ENCODE measurements around the gene ADGRV1. TPM values are rescaled to one million over a fixed set of nuclear protein-coding genes. Genes with fewer than 3 reads are reported as not detected.

ADGRV1 gene
- total and polyA plus RNA-seq, 12 donors = 129 to 2,577 (median 695) TPM

GRCh38 chr5:90777959-90778358 is 219.4 kb downstream of the ADGRV1 start:
- no peaks in the 10 kb centered on the region for H3K4me1 ChIP-seq (replicated peaks in 1 of 2)
- no peaks in the 10 kb centered on the region for H3K36me3 ChIP-seq (replicated peaks in 1 of 2)
- peaks cover 3% of the 10 kb centered on the region for H3K27me3 ChIP-seq
- intact Hi-C loops (cut with DNase I) = no loop called here
- H3K27ac ChIP-seq = no peak overlapping the region
- no peaks in the 10 kb centered on the region for H3K9me3 ChIP-seq (replicated peaks in 1 of 3)
- 83 to 90% (median 87%) methylated on average over 6 of the region's 6 CpGs for WGBS, 4 donors
- no peak for TF ChIP-seq CTCF (IDR thresholded peaks at IDR 0.05)
- TF ChIP-seq POLR2A (IDR thresholded peaks at IDR 0.05) = no peak
- DNase-seq = no peak
- no peak overlapping the region for H3K4me3 ChIP-seq

- H3K9me3 ChIP-seq (replicated peaks in 1 of 3) = no peaks in the 10 kb centered on the region
- intact Hi-C loops (cut with DNase I) = loop anchor here in 1 of 2 donors (10.0 kb wide), 1 partner anchor 349 kb away; no protein-coding TSS in a partner anchor
- H3K4me1 ChIP-seq (replicated peaks in 1 of 2) = no peaks in the 10 kb centered on the region
- peaks cover 4% of the 10 kb centered on the region for H3K27me3 ChIP-seq
- no peak overlapping the region for H3K4me3 ChIP-seq
- no peaks in the 10 kb centered on the region for H3K36me3 ChIP-seq (replicated peaks in 1 of 2)
- peak; percentile 67 to 86 (median 76) for DNase-seq
- no peak for TF ChIP-seq POLR2A (IDR thresholded peaks at IDR 0.05)
- TF ChIP-seq CTCF (IDR thresholded peaks at IDR 0.05) = peak; percentile 64 to 92 (median 72)
- WGBS, 4 donors = 22 to 25% (median 23%) methylated on average over 4 of the region's 4 CpGs
- no peak overlapping the region for H3K27ac ChIP-seq
Measured at GRCh38 chr5:90783460-90784333, 225.1 kb downstream of the ADGRV1 start.

GRCh38 chr5:90786756-90787155 is 228.2 kb downstream of the ADGRV1 start:
- peaks cover 4% of the 10 kb centered on the region for H3K27me3 ChIP-seq
- intact Hi-C loops (cut with DNase I) = loop anchor here in 1 of 2 donors (10.0 kb wide), 1 partner anchor 352 kb away; no protein-coding TSS in a partner anchor
- DNase-seq = no peak
- no peaks in the 10 kb centered on the region for H3K36me3 ChIP-seq (replicated peaks in 1 of 2)
- no peak overlapping the region for H3K4me3 ChIP-seq
- H3K27ac ChIP-seq = no peak overlapping the region
- no peaks in the 10 kb centered on the region for H3K9me3 ChIP-seq (replicated peaks in 1 of 3)
- no peaks in the 10 kb centered on the region for H3K4me1 ChIP-seq (replicated peaks in 1 of 2)
- WGBS, 4 donors = 59 to 63% (median 61%) methylated on average over 4 of the region's 4 CpGs
- TF ChIP-seq CTCF (IDR thresholded peaks at IDR 0.05) (no peak), POLR2A (IDR thresholded peaks at IDR 0.05) (no peak)

GRCh38 chr5:90792725-90793124 is 234.1 kb downstream of the ADGRV1 start:
- no peaks in the 10 kb centered on the region for H3K4me1 ChIP-seq (replicated peaks in 1 of 2)
- H3K9me3 ChIP-seq (replicated peaks in 1 of 3) = no peaks in the 10 kb centered on the region
- 50 to 67% (median 60%) methylated on average over 3 of the region's 3 CpGs for WGBS, 4 donors
- intact Hi-C loops (cut with DNase I) = no loop called here
- TF ChIP-seq POLR2A (IDR thresholded peaks at IDR 0.05) (no peak), CTCF (IDR thresholded peaks at IDR 0.05) (no peak)
- H3K4me3 ChIP-seq = no peak overlapping the region
- H3K27ac ChIP-seq = no peak overlapping the region
- no peaks in the 10 kb centered on the region for H3K27me3 ChIP-seq
- DNase-seq = no peak
- H3K36me3 ChIP-seq (replicated peaks in 1 of 2) = no peaks in the 10 kb centered on the region
